Natural killer cell (primary cell): ENCODE results near the gene SEPTIN12. TPM values are rescaled to one million over a fixed set of nuclear protein-coding genes. Genes with fewer than 3 reads are reported as not detected.

Experiments
- ATAC-seq, 3 donors: fragments of 150-1000 bp in 2 of 3; fragments of 200-7000 bp in 1 of 3; cut with Tn5 transposase; 1 replicate in 1 of 3; 2 replicates in 2 of 3; pipeline ENCODE4 v1.10.0; 2021; ENCODE audit warnings: mild to moderate bottlenecking in 2 of 3, moderate library complexity in 2 of 3
- DNase-seq, 2 donors: peaks; one replicate each; pipeline versions ENCODE4 v3.0.0 to v3.0.0-alpha.2; 2013 to 2021; ENCODE audit warnings: mixed read lengths in 1 of 2
- H3K27ac ChIP-seq: one replicate; pipeline ENCODE4 v1.5.1; 2013; ENCODE audit warnings: mild to moderate bottlenecking, low read length
- H3K27me3 ChIP-seq: one replicate; pipeline ENCODE4 v1.6.1; 2013; ENCODE audit warnings: low read length; ENCODE audit not compliant: control insufficient read depth, insufficient read depth
- H3K36me3 ChIP-seq: one replicate; pipeline ENCODE4 v1.6.1; 2013; ENCODE audit warnings: low read length; ENCODE audit not compliant: control insufficient read depth, insufficient read depth
- H3K4me1 ChIP-seq: one replicate; pipeline ENCODE4 v1.6.1; 2013; ENCODE audit warnings: low read length; ENCODE audit not compliant: control insufficient read depth, insufficient read depth
- H3K4me3 ChIP-seq: one replicate; pipeline ENCODE4 v1.5.1; 2013; ENCODE audit warnings: low read length
- H3K9me3 ChIP-seq: one replicate; pipeline ENCODE4 v1.6.1; 2013; ENCODE audit warnings: low read length; ENCODE audit not compliant: control insufficient read depth, insufficient read depth
- H3K27ac Mint-ChIP-seq, 2 donors: one replicate each; pipeline ENCODE4 v1.8.0; 2022; ENCODE audit warnings: mild to moderate bottlenecking in 2 of 2, mixed read lengths in 2 of 2, moderate library complexity in 1 of 2
- H3K27me3 Mint-ChIP-seq, 2 donors: one replicate each; pipeline ENCODE4 v1.8.0; 2022; ENCODE audit warnings: low read depth in 2 of 2, mixed read lengths in 2 of 2
- H3K36me3 Mint-ChIP-seq: one replicate; pipeline ENCODE4 v1.8.0; 2022; ENCODE audit warnings: mixed read lengths
- H3K4me1 Mint-ChIP-seq, 2 donors: one replicate each; pipeline ENCODE4 v1.8.0; 2022; ENCODE audit warnings: mixed read lengths in 2 of 2
- H3K4me3 Mint-ChIP-seq: one replicate; pipeline ENCODE4 v1.8.0; 2022; ENCODE audit warnings: mild to moderate bottlenecking, moderate library complexity, mixed read lengths
- H3K9me3 Mint-ChIP-seq, 2 donors: one replicate each; pipeline ENCODE4 v1.8.0; 2022; ENCODE audit warnings: mixed read lengths in 2 of 2
- WGBS: methylation state at CpG from one replicate; pipeline ENCODE4 v1.1.7; 2013; ENCODE audit warnings: missing lambda C conversion rate; ENCODE audit not compliant: insufficient coverage; 5-methylcytosine and 5-hydroxymethylcytosine counted together
- intact Hi-C: fragments of 100-400 bp; cut with micrococcal nuclease; formaldehyde crosslinking; loops from one replicate; pipeline ENCODE4 v1.14.2; 2022
- total RNA-seq, 4 donors: library from RNA; stranded (reverse); fragments of 120-200 nt in 1 of 4; gene quantifications; one replicate each; pipeline versions ENCODE4 v1.2.3 to v1.2.4, GENCODE V29; 2013 to 2022
- TF ChIP-seq, protein P1 (sequence below): fragments of 200-600 bp; IDR thresholded peaks from one replicate; pipeline ENCODE4 v1.8.0; 2022; ENCODE audit warnings: antibody characterized with exemption

The SEPTIN12 gene
- total RNA-seq, 3 donors from 2014 or later (not counting 1 experiment from before 2014, with no cell fraction given) = 0.59 TPM; not detected in 2

DNA sequence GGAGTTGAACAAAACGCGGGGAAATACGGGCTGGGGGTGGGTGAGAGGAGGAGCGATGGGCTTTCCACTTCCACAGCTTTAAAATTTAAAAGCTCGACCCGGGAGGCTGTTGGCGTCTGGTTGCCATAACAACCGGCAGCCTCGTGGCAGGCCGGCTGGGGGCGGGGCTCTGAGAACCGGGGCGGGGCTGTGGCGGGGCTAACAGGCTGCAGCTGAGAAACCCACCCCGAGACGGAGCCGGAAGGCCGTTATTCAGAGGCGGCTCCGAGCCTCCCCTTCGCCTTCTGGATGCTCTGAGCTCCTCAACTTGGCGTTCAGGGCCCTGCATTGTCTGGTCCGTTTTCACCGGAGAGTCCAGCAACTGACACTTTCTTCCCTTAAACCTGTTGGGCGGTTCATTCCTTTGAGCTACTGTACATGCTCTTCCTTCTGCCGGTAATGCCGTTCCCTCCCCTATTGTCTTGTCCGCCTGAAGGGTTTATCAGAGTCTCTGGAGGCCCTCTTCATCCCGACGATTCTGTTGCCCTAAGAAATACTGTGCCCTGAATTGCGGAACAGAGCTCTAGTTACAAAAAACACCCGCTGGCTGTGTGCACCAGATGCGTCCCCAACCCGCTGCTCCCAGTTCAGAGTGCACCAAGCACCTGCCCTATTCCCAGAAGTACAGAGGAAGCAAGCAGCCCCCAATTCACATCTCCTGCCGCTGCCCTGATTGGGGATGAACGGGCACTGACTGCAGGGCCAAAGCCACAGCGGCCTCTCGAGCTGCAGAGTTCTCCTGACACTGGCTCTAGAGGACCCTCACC is 53.2 kb downstream of the SEPTIN12 start:
- Histone ChIP-seq H3K4me1 (peaks cover 18% of the 10 kb centered on the region), H3K27ac (peak overlapping the region; percentile 73), H3K4me3 (peak overlapping the region; percentile 97), H3K9me3 (no peaks in the 10 kb centered on the region), H3K27me3 (no peaks in the 10 kb centered on the region), H3K36me3 (no peaks in the 10 kb centered on the region)
- TF ChIP-seq, protein P1, sequence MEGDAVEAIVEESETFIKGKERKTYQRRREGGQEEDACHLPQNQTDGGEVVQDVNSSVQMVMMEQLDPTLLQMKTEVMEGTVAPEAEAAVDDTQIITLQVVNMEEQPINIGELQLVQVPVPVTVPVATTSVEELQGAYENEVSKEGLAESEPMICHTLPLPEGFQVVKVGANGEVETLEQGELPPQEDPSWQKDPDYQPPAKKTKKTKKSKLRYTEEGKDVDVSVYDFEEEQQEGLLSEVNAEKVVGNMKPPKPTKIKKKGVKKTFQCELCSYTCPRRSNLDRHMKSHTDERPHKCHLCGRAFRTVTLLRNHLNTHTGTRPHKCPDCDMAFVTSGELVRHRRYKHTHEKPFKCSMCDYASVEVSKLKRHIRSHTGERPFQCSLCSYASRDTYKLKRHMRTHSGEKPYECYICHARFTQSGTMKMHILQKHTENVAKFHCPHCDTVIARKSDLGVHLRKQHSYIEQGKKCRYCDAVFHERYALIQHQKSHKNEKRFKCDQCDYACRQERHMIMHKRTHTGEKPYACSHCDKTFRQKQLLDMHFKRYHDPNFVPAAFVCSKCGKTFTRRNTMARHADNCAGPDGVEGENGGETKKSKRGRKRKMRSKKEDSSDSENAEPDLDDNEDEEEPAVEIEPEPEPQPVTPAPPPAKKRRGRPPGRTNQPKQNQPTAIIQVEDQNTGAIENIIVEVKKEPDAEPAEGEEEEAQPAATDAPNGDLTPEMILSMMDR = no peak
- peak; percentile 82 to 91 (median 83) for ATAC-seq
- 11% methylated on average over 38 of the region's 38 CpGs for WGBS
- H3K9me3 Mint-ChIP-seq = no peaks in the 10 kb centered on the region
- H3K27me3 Mint-ChIP-seq = no peaks in the 10 kb centered on the region
- peak overlapping the region; percentile 90 for H3K4me3 Mint-ChIP-seq
- H3K36me3 Mint-ChIP-seq = no peaks in the 10 kb centered on the region
- intact Hi-C loops = loop anchor here (1.0 to 2.0 kb wide), 3 partner anchors 34 to 68 kb away; partner anchors contain the start of genes NUDT16L1 and ROGDI
- DNase-seq = peak; percentile 92 to 95
- H3K27ac Mint-ChIP-seq = peak overlapping the region; percentile 87 to 91
- peaks cover 12 to 24% of the 10 kb centered on the region in 2 donors for H3K4me1 Mint-ChIP-seq

DNA sequence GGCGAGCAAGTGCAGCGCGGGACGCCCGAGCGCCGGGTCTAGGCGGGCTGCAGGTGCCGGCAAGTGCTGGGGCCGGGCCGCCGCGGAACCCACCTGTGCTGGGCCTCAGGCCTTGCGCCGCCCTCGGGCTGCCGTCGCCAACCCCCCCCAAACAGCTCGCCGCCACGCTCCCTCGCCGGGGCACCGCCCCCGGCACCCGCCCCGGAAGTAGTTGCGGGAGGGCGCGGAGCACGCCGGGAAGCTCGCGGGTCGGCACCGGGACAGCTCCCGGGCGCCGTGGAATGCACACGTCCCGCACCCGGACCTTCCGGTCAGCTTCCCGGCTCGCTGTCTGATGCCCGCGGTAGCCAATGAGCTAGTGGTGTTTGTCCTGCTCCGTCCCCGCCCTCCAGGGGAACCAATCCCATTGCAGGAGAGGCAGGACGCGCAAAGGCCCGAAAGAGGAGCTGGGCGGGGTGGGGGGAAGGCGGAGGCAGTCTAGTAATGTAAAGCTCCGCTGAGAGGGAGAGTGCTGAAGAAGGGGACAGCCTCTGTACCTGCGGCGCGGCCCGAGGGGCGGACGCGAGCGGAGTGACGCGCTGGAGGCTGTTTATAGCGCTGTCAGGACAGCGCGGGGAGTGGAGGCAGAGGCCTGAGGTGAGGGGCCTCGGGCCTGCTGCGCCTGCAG is 53.9 kb downstream of the SEPTIN12 start, which contains the start of the genes ANKS3 and DNAAF8:
ANKS3 (minus strand) TSS at position 209 of the 667 bp plus-strand sequence. CDS start 4,122 bp downstream, outside the sequence.
DNAAF8 (plus strand) TSS at position 475 of the 667 bp plus-strand sequence. CDS start 1,978 bp downstream, outside the sequence.
- under 1% methylated on average over 70 of the region's 70 CpGs for WGBS
- TF ChIP-seq, protein P1 = no peak
- peaks cover 18% of the 10 kb centered on the region for H3K4me1 ChIP-seq
- peak within 1 kb of the TSS; percentile 97 for H3K4me3 ChIP-seq
- H3K27ac ChIP-seq = peak within 1 kb of the TSS; percentile 73
- Mint-ChIP-seq H3K4me3 (peak within 1 kb of the TSS; percentile 90), H3K4me1 (peaks cover 12 to 24% of the 10 kb centered on the region in 2 donors), H3K27ac (peak within 1 kb of the TSS; percentile 87 to 91), H3K27me3 (no peaks in the 10 kb centered on the region), H3K9me3 (no peaks in the 10 kb centered on the region), H3K36me3 (no peaks in the 10 kb centered on the region)
- no peaks in the 10 kb centered on the region for H3K27me3 ChIP-seq
- no peaks in the 10 kb centered on the region for H3K9me3 ChIP-seq
- ATAC-seq = peak; percentile 74 to 87 (median 78)
- H3K36me3 ChIP-seq = peaks cover 6% of the 10 kb centered on the region
- intact Hi-C loops = loop anchor here (1.0 to 2.0 kb wide), 3 partner anchors 35 to 69 kb away; partner anchors contain the start of genes NUDT16L1 and ROGDI
- DNase-seq = peak; percentile 78 to 89

DNA sequence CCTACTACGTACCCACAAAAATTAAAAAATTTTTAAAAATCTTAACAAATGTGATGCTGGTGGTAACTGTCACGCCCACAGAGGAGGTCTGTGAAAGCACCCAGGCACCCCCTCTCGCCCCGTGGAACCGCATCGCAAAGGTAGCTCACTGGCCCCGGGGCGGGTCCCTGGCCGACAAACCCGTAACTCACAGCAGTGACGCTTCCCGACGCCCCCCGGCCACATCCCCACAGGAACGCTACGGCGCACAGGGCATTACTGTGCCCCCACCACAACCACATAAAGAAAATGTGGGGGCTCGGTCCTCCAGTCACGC is 54.4 kb downstream of the SEPTIN12 start:
- Mint-ChIP-seq H3K9me3 (no peaks in the 10 kb centered on the region), H3K4me1 (peaks cover 12 to 26% of the 10 kb centered on the region in 2 donors), H3K4me3 (peak overlapping the region; percentile 90), H3K27me3 (no peaks in the 10 kb centered on the region), H3K27ac (peak overlapping the region; percentile 87 to 91), H3K36me3 (no peaks in the 10 kb centered on the region)
- Histone ChIP-seq H3K4me1 (peaks cover 18% of the 10 kb centered on the region), H3K36me3 (peaks cover 10% of the 10 kb centered on the region), H3K9me3 (no peaks in the 10 kb centered on the region), H3K27me3 (no peaks in the 10 kb centered on the region), H3K27ac (no peak overlapping the region), H3K4me3 (peak overlapping the region; percentile 97)
- intact Hi-C loops = loop anchor here (1.0 to 2.0 kb wide), 3 partner anchors 35 to 69 kb away; partner anchors contain the start of genes NUDT16L1 and ROGDI
- DNase-seq (peak in 1 of 2 donors; percentile 50), ATAC-seq (peak in 1 of 3 donors; percentile 4)
- TF ChIP-seq, protein P1 = no peak
- 0% methylated on average over 19 of the region's 19 CpGs for WGBS
